Erythroblast (primary cell): ENCODE measurements around the gene MLANA.

Source experiments
- GATA1 ChIP-seq: IDR thresholded peaks from 2 replicates; pipeline ENCODE4 v1.6.1; 2011; ENCODE audit warnings: low read depth, mild to moderate bottlenecking, control low read depth, low read length, moderate library complexity
- POLR2A ChIP-seq: IDR thresholded peaks from 2 replicates; pipeline ENCODE4 v1.6.1; 2011; ENCODE audit warnings: mild to moderate bottlenecking, low read length

GRCh38 chr9:5864446-5864845, 26.2 kb upstream of the MLANA start:
- TF ChIP-seq POLR2A (no peak), GATA1 (no peak)
